ENCODE results near the gene PMEPA1.
A peak's percentile ranks its signal among the peaks of the same experiment; 100 is the strongest.

Gene PMEPA1

GRCh38 chr20:57711826-57712225, 2.0 kb upstream of the PMEPA1 start:
- no peaks in the 10 kb centered on the region for H3K27me3 ChIP-seq (ENCODE audit: insufficient read depth, low read depth, severe bottlenecking)
- no peak overlapping the region for H3K27ac ChIP-seq
- H3K9me3 ChIP-seq (ENCODE audit: severe bottlenecking): no peaks in the 10 kb centered on the region
- TF ChIP-seq CTCF (IDR thresholded peaks at IDR 0.05; ENCODE audit: low read depth, low read length): no peak
- DNase-seq: no peak
- H3K36me3 ChIP-seq: no peaks in the 10 kb centered on the region; the same call in 1 of the 2 replicates
- H3K4me3 ChIP-seq (ENCODE audit: low read depth, low read length): no peak overlapping the region

GRCh38 chr20:57711311-57711712, 1.5 kb upstream of the PMEPA1 start:
- Histone ChIP-seq H3K36me3 (no peaks in the 10 kb centered on the region; the same call in 1 of the 2 replicates), H3K27ac (no peak overlapping the region), H3K9me3 (ENCODE audit: severe bottlenecking) (no peaks in the 10 kb centered on the region), H3K4me3 (ENCODE audit: low read depth, low read length) (no peak overlapping the region), H3K27me3 (ENCODE audit: insufficient read depth, low read depth, severe bottlenecking) (no peaks in the 10 kb centered on the region)
- TF ChIP-seq CTCF (IDR thresholded peaks at IDR 0.05; ENCODE audit: low read depth, low read length): no peak
- no peak for DNase-seq

GRCh38 chr20:57710841-57711240, 1.0 kb upstream of the PMEPA1 start:
- no peak for DNase-seq
- H3K4me3 ChIP-seq (ENCODE audit: low read depth, low read length): peak overlapping the region; percentile 72
- no peak for TF ChIP-seq CTCF (IDR thresholded peaks at IDR 0.05; ENCODE audit: low read depth, low read length)

GRCh38 chr20:57708694-57709673, 831 bp downstream of the PMEPA1 start:
- peaks cover 4% of the 10 kb centered on the region for H3K36me3 ChIP-seq
- H3K4me3 ChIP-seq (ENCODE audit: low read depth, low read length): peak overlapping the region; percentile 62
- no peak for TF ChIP-seq CTCF (IDR thresholded peaks at IDR 0.05; ENCODE audit: low read depth, low read length)
- no peak for DNase-seq
- H3K9me3 ChIP-seq (ENCODE audit: severe bottlenecking): no peaks in the 10 kb centered on the region
- peak overlapping the region; percentile 57; the same call in 1 of the 2 replicates for H3K27ac ChIP-seq
- no peaks in the 10 kb centered on the region for H3K27me3 ChIP-seq (ENCODE audit: insufficient read depth, low read depth, severe bottlenecking)

More at GRCh38 chr20:57710841-57711240, 1.0 kb upstream of the PMEPA1 start:
- H3K9me3 ChIP-seq (ENCODE audit: severe bottlenecking): no peaks in the 10 kb centered on the region
- no peaks in the 10 kb centered on the region; the same call in 1 of the 2 replicates for H3K36me3 ChIP-seq
- H3K27me3 ChIP-seq (ENCODE audit: insufficient read depth, low read depth, severe bottlenecking): no peaks in the 10 kb centered on the region
- H3K27ac ChIP-seq: peak overlapping the region; percentile 84

- DNase-seq: no peak
- Histone ChIP-seq H3K27me3 (ENCODE audit: insufficient read depth, low read depth, severe bottlenecking) (no peaks in the 10 kb centered on the region), H3K9me3 (ENCODE audit: severe bottlenecking) (no peaks in the 10 kb centered on the region), H3K36me3 (peaks cover 4% of the 10 kb centered on the region), H3K27ac (no peak overlapping the region), H3K4me3 (ENCODE audit: low read depth, low read length) (peak overlapping the region; percentile 62)
- TF ChIP-seq CTCF (IDR thresholded peaks at IDR 0.05; ENCODE audit: low read depth, low read length): no peak
Observed at GRCh38 chr20:57707849-57708693, 1.7 kb downstream of the PMEPA1 start.
